ENCODE data around the gene CHST13. TPM values are rescaled to one million over a fixed set of nuclear protein-coding genes. Genes with fewer than 3 reads are reported as not detected.
"Not testable (repeated sequence)": the region's sequence is repeated elsewhere in the genome, so short reads cannot be mapped to it uniquely, and the experiment has no call there.

Gene CHST13
- total and polyA plus RNA-seq, 3 experiments from 2014 or later, result 0.24 to 0.31 TPM; not detected in 1

DNA sequence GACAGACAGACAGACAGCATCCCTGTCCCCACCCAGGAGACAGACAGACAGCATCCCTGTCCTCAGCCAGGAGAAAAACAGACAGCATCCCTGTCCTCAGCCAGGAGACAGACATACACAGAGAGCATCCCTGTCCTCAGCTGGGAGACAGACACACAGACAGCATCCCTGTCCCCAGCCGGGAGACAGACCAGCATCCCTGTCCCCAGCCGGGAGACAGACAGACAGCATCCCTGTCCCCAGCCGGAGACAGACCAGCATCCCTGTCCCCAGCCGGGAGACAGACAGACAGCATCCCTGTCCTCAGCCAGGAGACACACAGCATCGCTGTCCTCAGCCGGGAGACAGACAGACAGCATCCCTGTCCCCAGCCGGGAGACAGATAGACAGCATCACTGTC lies 10.8 kb downstream of the CHST13 start:
- peak in 1 of 5 donors; percentile 18 for DNase-seq
- H3K36me3 ChIP-seq (ENCODE audit: insufficient read depth, low read length); H3K4me3 Mint-ChIP-seq; POLR2A ChIA-PET; H3K4me1 Mint-ChIP-seq; H3K4me3 ChIP-seq (ENCODE audit: low read length); H3K27ac Mint-ChIP-seq; H3K27me3 Mint-ChIP-seq; H3K36me3 Mint-ChIP-seq; H3K9me3 ChIP-seq (ENCODE audit: low read length); CTCF ChIA-PET; H3K9me3 Mint-ChIP-seq; H3K4me1 ChIP-seq (ENCODE audit: insufficient read depth, low read length); H3K27me3 ChIP-seq (ENCODE audit: insufficient read depth, low read length, poor library complexity, severe bottlenecking); H3K27ac ChIP-seq (ENCODE audit: low read depth, low read length): not testable (repeated sequence)

- H3K4me1 ChIP-seq (ENCODE audit: insufficient read depth, low read length), result no peaks in the 10 kb centered on the region
- H3K36me3 Mint-ChIP-seq, result no peaks in the 10 kb centered on the region
- no peaks in the 10 kb centered on the region for H3K27me3 ChIP-seq (ENCODE audit: insufficient read depth, low read length, poor library complexity, severe bottlenecking)
- DNase-seq, result no peak
- no peaks in the 10 kb centered on the region for H3K9me3 Mint-ChIP-seq
- H3K4me1 Mint-ChIP-seq, result no peaks in the 10 kb centered on the region
- H3K9me3 ChIP-seq (ENCODE audit: low read length), result no peaks in the 10 kb centered on the region
- no peak overlapping the region for H3K27ac Mint-ChIP-seq
- CTCF ChIA-PET, result interaction anchor here (1.5 kb wide), 1 partner anchor 13 kb away, joined by 3 read pairs; no protein-coding TSS in a partner anchor
- H3K27ac ChIP-seq (ENCODE audit: low read depth, low read length), result no peak overlapping the region
- POLR2A ChIA-PET, result no interaction called here
- H3K36me3 ChIP-seq (ENCODE audit: insufficient read depth, low read length), result no peaks in the 10 kb centered on the region
- H3K4me3 ChIP-seq (ENCODE audit: low read length), result no peak overlapping the region
- no peak overlapping the region for H3K4me3 Mint-ChIP-seq
- peaks cover 3 to 10% of the 10 kb centered on the region in 2 donors for H3K27me3 Mint-ChIP-seq
Observed at GRCh38 chr3:126535636-126536035, 11.7 kb downstream of the CHST13 start.

DNA sequence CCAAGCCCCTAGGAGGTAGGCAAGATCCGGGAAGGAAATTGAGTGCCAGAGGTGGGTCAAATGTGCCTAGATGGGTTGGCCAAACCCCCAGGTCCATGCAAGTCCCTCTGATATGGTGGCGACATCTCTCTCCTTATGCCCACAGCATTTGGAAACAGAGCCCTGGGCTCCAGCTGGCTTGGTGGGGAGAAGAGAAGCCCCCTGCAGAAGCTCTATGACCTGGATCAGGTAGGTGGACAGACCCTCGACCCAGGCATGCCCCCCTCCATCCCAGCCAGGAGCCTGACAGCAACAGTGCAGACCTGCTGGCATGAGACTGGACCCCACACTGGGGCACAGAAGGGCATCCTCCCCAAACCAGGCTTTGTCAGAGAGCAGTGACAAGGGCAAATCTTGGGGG lies 12.2 kb downstream of the CHST13 start:
- CTCF ChIA-PET, result interaction anchor here (1.5 kb wide), 1 partner anchor 13 kb away, joined by 3 read pairs; no protein-coding TSS in a partner anchor

GRCh38 chr3:126537116-126537729 lies 13.3 kb downstream of the CHST13 start:
- no peak overlapping the region for H3K27ac ChIP-seq (ENCODE audit: low read depth, low read length)
- ChIA-PET POLR2A (no interaction called here), CTCF (interaction anchor here (1.5 kb wide), 1 partner anchor 15 kb away, joined by 3 read pairs; no protein-coding TSS in a partner anchor)
- H3K36me3 Mint-ChIP-seq, result no peaks in the 10 kb centered on the region
- no peak overlapping the region for H3K27ac Mint-ChIP-seq
- H3K9me3 Mint-ChIP-seq, result no peaks in the 10 kb centered on the region
- peaks cover 3 to 10% of the 10 kb centered on the region in 2 donors for H3K27me3 Mint-ChIP-seq
- H3K4me1 Mint-ChIP-seq, result no peaks in the 10 kb centered on the region
- no peaks in the 10 kb centered on the region for H3K36me3 ChIP-seq (ENCODE audit: insufficient read depth, low read length)
- H3K27me3 ChIP-seq (ENCODE audit: insufficient read depth, low read length, poor library complexity, severe bottlenecking), result no peaks in the 10 kb centered on the region
- no peaks in the 10 kb centered on the region for H3K4me1 ChIP-seq (ENCODE audit: insufficient read depth, low read length)
- DNase-seq, result no peak
- no peak overlapping the region for H3K4me3 Mint-ChIP-seq
- H3K9me3 ChIP-seq (ENCODE audit: low read length), result no peaks in the 10 kb centered on the region
- H3K4me3 ChIP-seq (ENCODE audit: low read length), result no peak overlapping the region

More for the DNA sequence above, 12.2 kb downstream of the CHST13 start:
- H3K27me3 ChIP-seq (ENCODE audit: insufficient read depth, low read length, poor library complexity, severe bottlenecking), result no peaks in the 10 kb centered on the region
- Mint-ChIP-seq H3K27ac (no peak overlapping the region), H3K9me3 (no peaks in the 10 kb centered on the region), H3K4me3 (no peak overlapping the region), H3K36me3 (no peaks in the 10 kb centered on the region), H3K4me1 (no peaks in the 10 kb centered on the region), H3K27me3 (peaks cover 3 to 10% of the 10 kb centered on the region in 2 donors)
- H3K4me3 ChIP-seq (ENCODE audit: low read length), result no peak overlapping the region
- POLR2A ChIA-PET, result no interaction called here
- no peak overlapping the region for H3K27ac ChIP-seq (ENCODE audit: low read depth, low read length)
- H3K4me1 ChIP-seq (ENCODE audit: insufficient read depth, low read length), result no peaks in the 10 kb centered on the region
- no peaks in the 10 kb centered on the region for H3K36me3 ChIP-seq (ENCODE audit: insufficient read depth, low read length)
- DNase-seq, result peak in 1 of 5 donors; percentile 12
- H3K9me3 ChIP-seq (ENCODE audit: low read length), result no peaks in the 10 kb centered on the region

DNA sequence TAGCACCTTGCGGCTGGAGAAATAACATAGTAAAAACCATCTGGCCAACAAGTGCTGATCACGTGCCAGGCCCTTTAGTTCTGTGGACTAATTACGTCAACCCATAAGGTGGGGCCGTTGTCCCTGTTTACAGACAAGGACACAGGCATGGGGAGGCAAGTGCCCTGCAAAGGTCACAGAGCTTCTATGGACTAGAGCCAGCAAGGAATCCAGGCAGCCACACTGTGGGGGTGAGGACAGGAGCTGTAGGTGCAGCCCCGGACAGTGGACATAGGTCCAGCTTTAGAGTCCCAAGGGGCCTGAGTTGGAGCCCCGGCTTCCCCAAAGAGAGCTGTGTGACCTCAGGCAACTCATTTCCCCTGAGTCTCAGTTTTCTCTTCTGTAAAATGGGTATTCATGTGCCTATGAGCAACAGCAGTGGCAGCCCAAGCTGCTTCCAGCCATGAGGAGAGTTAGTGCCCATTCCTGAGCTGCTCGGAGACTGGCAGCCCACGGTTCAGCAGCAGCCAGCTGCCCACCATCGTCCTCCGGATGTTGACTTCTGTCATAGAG lies 13.9 kb downstream of the CHST13 start:
- no peak overlapping the region for H3K4me3 ChIP-seq (ENCODE audit: low read length)
- CTCF ChIA-PET, result no interaction called here
- DNase-seq, result peak in 1 of 5 donors; percentile 35
- no peak overlapping the region for H3K27ac ChIP-seq (ENCODE audit: low read depth, low read length)
- peaks cover 3 to 10% of the 10 kb centered on the region in 2 donors for H3K27me3 Mint-ChIP-seq
- H3K27me3 ChIP-seq (ENCODE audit: insufficient read depth, low read length, poor library complexity, severe bottlenecking), result no peaks in the 10 kb centered on the region
- no peaks in the 10 kb centered on the region for H3K9me3 ChIP-seq (ENCODE audit: low read length)
- POLR2A ChIA-PET, result no interaction called here
- no peaks in the 10 kb centered on the region for H3K9me3 Mint-ChIP-seq
- H3K27ac Mint-ChIP-seq, result no peak overlapping the region
- H3K4me1 Mint-ChIP-seq, result no peaks in the 10 kb centered on the region
- no peaks in the 10 kb centered on the region for H3K4me1 ChIP-seq (ENCODE audit: insufficient read depth, low read length)
- H3K36me3 ChIP-seq (ENCODE audit: insufficient read depth, low read length), result no peaks in the 10 kb centered on the region
- H3K4me3 Mint-ChIP-seq, result no peak overlapping the region
- no peaks in the 10 kb centered on the region for H3K36me3 Mint-ChIP-seq

- no peaks in the 10 kb centered on the region for H3K4me1 Mint-ChIP-seq
- Histone ChIP-seq H3K4me1 (ENCODE audit: insufficient read depth, low read length) (no peaks in the 10 kb centered on the region), H3K36me3 (ENCODE audit: insufficient read depth, low read length) (no peaks in the 10 kb centered on the region), H3K27ac (ENCODE audit: low read depth, low read length) (no peak overlapping the region), H3K27me3 (ENCODE audit: insufficient read depth, low read length, poor library complexity, severe bottlenecking) (no peaks in the 10 kb centered on the region), H3K9me3 (ENCODE audit: low read length) (no peaks in the 10 kb centered on the region), H3K4me3 (ENCODE audit: low read length) (no peak overlapping the region)
- no peak overlapping the region for H3K4me3 Mint-ChIP-seq
- peak in 1 of 5 donors; percentile 29 for DNase-seq
- H3K27ac Mint-ChIP-seq, result no peak overlapping the region
- ChIA-PET POLR2A (no interaction called here), CTCF (no interaction called here)
- H3K27me3 Mint-ChIP-seq, result peaks cover 0 to 10% of the 10 kb centered on the region in 2 donors
- no peaks in the 10 kb centered on the region for H3K9me3 Mint-ChIP-seq
- H3K36me3 Mint-ChIP-seq, result no peaks in the 10 kb centered on the region
Observed at GRCh38 chr3:126538316-126538715, 14.4 kb downstream of the CHST13 start.

DNA sequence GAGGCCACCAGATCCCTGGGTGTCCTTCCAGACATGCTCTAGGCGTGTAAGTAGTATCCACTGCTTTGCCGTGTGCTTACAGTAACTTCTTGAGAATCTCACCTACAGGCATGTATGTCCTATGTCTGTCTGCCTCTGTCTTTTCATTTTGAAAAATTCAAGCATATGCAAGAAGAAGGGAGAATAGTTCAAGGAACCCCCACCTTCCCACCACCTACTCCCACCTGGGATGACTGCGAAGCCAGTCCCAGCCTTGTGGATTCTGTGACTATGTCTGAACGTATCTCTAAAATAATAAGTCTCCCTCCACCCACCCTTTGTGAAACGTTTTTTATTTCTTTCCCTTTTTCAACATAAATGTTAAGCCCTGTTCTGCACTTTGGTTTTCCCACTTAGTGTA lies 15.0 kb downstream of the CHST13 start:
- Mint-ChIP-seq H3K36me3 (no peaks in the 10 kb centered on the region), H3K4me1 (no peaks in the 10 kb centered on the region), H3K9me3 (no peaks in the 10 kb centered on the region), H3K27me3 (peaks cover 0 to 7% of the 10 kb centered on the region in 2 donors), H3K27ac (peak overlapping the region in 1 of 8 donors; percentile 86), H3K4me3 (no peak overlapping the region)
- Histone ChIP-seq H3K4me3 (ENCODE audit: low read length) (no peak overlapping the region), H3K36me3 (ENCODE audit: insufficient read depth, low read length) (no peaks in the 10 kb centered on the region), H3K27me3 (ENCODE audit: insufficient read depth, low read length, poor library complexity, severe bottlenecking) (no peaks in the 10 kb centered on the region), H3K4me1 (ENCODE audit: insufficient read depth, low read length) (no peaks in the 10 kb centered on the region), H3K27ac (ENCODE audit: low read depth, low read length) (no peak overlapping the region), H3K9me3 (ENCODE audit: low read length) (no peaks in the 10 kb centered on the region)
- ChIA-PET POLR2A (no interaction called here), CTCF (no interaction called here)
- DNase-seq, result no peak

GRCh38 chr3:126539558-126540250 lies 15.7 kb downstream of the CHST13 start:
- no peaks in the 10 kb centered on the region for H3K27me3 Mint-ChIP-seq
- no peaks in the 10 kb centered on the region for H3K36me3 Mint-ChIP-seq
- POLR2A ChIA-PET, result no interaction called here
- H3K4me1 Mint-ChIP-seq, result no peaks in the 10 kb centered on the region
- H3K27ac Mint-ChIP-seq, result no peak overlapping the region
- Histone ChIP-seq H3K4me3 (ENCODE audit: low read length) (no peak overlapping the region), H3K27me3 (ENCODE audit: insufficient read depth, low read length, poor library complexity, severe bottlenecking) (no peaks in the 10 kb centered on the region), H3K9me3 (ENCODE audit: low read length) (no peaks in the 10 kb centered on the region), H3K27ac (ENCODE audit: low read depth, low read length) (no peak overlapping the region), H3K4me1 (ENCODE audit: insufficient read depth, low read length) (no peaks in the 10 kb centered on the region), H3K36me3 (ENCODE audit: insufficient read depth, low read length) (no peaks in the 10 kb centered on the region)
- DNase-seq, result peak in 1 of 5 donors; percentile 16
- H3K4me3 Mint-ChIP-seq, result no peak overlapping the region
- no peaks in the 10 kb centered on the region for H3K9me3 Mint-ChIP-seq
- CTCF ChIA-PET, result no interaction called here

Data from CD8-positive, alpha-beta memory T cell (primary cell).